ENCODE measurements around the gene SEC14L2. TPM values are rescaled to one million over a fixed set of nuclear protein-coding genes. Genes with fewer than 3 reads are reported as not detected.

SEC14L2 gene
- total RNA-seq, 1 donor from 2014 or later = 13.2 TPM

DNA sequence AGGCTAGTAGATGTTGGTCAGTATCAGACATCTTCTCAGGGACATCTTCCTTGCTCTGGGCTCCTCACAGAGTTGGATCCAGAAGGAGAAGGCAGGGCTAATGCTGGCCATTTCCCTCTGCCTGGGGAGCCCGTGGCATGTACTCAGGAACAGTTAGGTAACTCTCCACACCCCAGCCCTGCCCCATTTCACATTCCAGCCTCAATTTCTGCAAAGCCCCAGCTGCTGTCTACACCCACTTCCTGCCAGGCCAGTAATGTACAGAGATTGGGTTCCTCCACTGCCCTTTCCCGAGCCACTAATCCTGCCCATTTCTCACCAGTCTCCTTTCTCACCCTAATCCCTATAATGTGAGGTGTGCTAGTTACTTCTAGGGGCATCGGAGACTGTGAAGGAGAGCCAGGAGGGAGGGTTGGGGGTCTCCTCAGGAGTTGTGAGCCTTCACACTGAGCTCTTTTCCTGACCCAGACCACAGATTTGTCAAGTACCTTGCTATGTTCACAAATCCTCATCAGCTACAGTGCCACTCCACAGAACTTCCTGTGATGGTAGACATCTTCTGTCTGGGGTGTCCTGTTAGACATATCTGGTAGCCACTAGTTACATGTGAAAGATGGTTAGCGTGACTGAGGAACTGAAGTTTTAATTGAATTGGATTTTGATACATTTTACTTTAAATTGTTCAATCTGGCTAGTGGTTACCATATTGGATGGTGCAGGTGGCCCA, 76.3 kb downstream of the SEC14L2 start:
- Mint-ChIP-seq H3K4me1 (ENCODE audit: low read depth) (peaks cover 2% of the 10 kb centered on the region), H3K4me3 (ENCODE audit: low read depth) (no peak overlapping the region), H3K27me3 (peaks cover 13% of the 10 kb centered on the region), H3K27ac (no peak overlapping the region), H3K36me3 (ENCODE audit: insufficient read depth) (no peaks in the 10 kb centered on the region), H3K9me3 (ENCODE audit: low read depth) (no peaks in the 10 kb centered on the region)
- TF ChIP-seq, protein P1, sequence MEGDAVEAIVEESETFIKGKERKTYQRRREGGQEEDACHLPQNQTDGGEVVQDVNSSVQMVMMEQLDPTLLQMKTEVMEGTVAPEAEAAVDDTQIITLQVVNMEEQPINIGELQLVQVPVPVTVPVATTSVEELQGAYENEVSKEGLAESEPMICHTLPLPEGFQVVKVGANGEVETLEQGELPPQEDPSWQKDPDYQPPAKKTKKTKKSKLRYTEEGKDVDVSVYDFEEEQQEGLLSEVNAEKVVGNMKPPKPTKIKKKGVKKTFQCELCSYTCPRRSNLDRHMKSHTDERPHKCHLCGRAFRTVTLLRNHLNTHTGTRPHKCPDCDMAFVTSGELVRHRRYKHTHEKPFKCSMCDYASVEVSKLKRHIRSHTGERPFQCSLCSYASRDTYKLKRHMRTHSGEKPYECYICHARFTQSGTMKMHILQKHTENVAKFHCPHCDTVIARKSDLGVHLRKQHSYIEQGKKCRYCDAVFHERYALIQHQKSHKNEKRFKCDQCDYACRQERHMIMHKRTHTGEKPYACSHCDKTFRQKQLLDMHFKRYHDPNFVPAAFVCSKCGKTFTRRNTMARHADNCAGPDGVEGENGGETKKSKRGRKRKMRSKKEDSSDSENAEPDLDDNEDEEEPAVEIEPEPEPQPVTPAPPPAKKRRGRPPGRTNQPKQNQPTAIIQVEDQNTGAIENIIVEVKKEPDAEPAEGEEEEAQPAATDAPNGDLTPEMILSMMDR (IDR thresholded peaks at IDR 0.05; ENCODE audit: unreplicated experiment) = no peak
- DNase-seq (ENCODE audit: low spot score, unreplicated experiment) = no peak

DNA sequence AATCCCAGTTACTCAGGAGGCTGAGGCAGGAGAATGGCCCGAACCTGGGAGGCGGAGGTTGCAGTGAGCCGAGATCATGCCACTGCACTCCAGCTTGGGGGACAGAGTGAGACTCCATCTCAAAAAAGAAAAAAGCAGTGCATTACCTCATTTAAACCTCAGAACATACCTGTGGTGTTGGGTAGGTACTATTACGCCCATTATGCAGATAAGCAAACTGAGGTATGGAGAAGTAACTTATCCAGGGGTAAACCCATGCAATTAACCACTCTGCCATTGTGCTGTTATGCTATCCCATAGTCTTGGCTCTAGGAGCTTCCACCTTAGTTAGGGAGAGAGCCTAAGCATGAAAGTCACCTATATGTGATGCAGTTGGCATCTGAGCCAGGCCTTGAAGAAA, 77.3 kb downstream of the SEC14L2 start:
- Mint-ChIP-seq H3K36me3 (ENCODE audit: insufficient read depth) (no peaks in the 10 kb centered on the region), H3K4me3 (ENCODE audit: low read depth) (no peak overlapping the region), H3K27me3 (peaks cover 13% of the 10 kb centered on the region), H3K9me3 (ENCODE audit: low read depth) (no peaks in the 10 kb centered on the region), H3K27ac (peak overlapping the region; percentile 73), H3K4me1 (ENCODE audit: low read depth) (peaks cover 2% of the 10 kb centered on the region)
- no peak for DNase-seq (ENCODE audit: low spot score, unreplicated experiment)
- TF ChIP-seq, protein P1 (IDR thresholded peaks at IDR 0.05; ENCODE audit: unreplicated experiment) = no peak

Other genes with a start within 250 kb of the SEC14L2 start
- 2.3 and 3.6 TPM in 2 replicates for gene LIF, start 150.3 kb upstream of the SEC14L2 start, total RNA-seq
- not detected in 2 replicates for gene OSM, start 130.2 kb upstream of the SEC14L2 start, total RNA-seq
- gene CASTOR1, start 107.5 kb upstream of the SEC14L2 start, total RNA-seq = 7.2 and 9.3 TPM in 2 replicates
- gene TBC1D10A, start 70.1 kb upstream of the SEC14L2 start, total RNA-seq = 10.6 and 13.4 TPM in 2 replicates
- gene SF3A1, start 40.1 kb upstream of the SEC14L2 start, total RNA-seq = 155 and 165 TPM in 2 replicates
- gene CCDC157, start 40.0 kb upstream of the SEC14L2 start, total RNA-seq = 11.1 and 13.5 TPM in 2 replicates
- 32.5 and 35.8 TPM in 2 replicates for gene RNF215, start 9.6 kb upstream of the SEC14L2 start, total RNA-seq
- 12.6 and 16.6 TPM in 2 replicates for gene MTFP1, start 28.8 kb downstream of the SEC14L2 start, total RNA-seq
- not detected in 2 replicates for gene SEC14L3, start 75.0 kb downstream of the SEC14L2 start, total RNA-seq
- gene SEC14L4, start 108.7 kb downstream of the SEC14L2 start, total RNA-seq = 0.31 and 0.46 TPM in 2 replicates
- 3.7 and 4.8 TPM in 2 replicates for gene SEC14L6, start 149.7 kb downstream of the SEC14L2 start, total RNA-seq
- 21.6 and 23.7 TPM in 2 replicates for gene GAL3ST1, start 177.6 kb downstream of the SEC14L2 start, total RNA-seq
- gene PES1, start 194.9 kb downstream of the SEC14L2 start, total RNA-seq = 71.6 and 74.4 TPM in 2 replicates
- gene TCN2, start 210.2 kb downstream of the SEC14L2 start, total RNA-seq = 22.3 and 22.9 TPM in 2 replicates
- gene SLC35E4, start 238.8 kb downstream of the SEC14L2 start, total RNA-seq = 2.1 and 2.6 TPM in 2 replicates

All from progenitor cell of endocrine pancreas (in vitro differentiated cells).